HG03439 (cell line): ENCODE data around the gene ZNF554.
"Not testable (repeated sequence)": the region's sequence is repeated elsewhere in the genome, so short reads cannot be mapped to it uniquely, and the experiment has no call there.

ENCODE experiments used
- ATAC-seq: cut with Tn5 transposase; IDR thresholded peaks from one replicate; pipeline ENCODE4 v1.9.1; 2021; ENCODE audit warnings: mild to moderate bottlenecking, moderate library complexity; ENCODE audit not compliant: unreplicated experiment

The ZNF554 gene

DNA sequence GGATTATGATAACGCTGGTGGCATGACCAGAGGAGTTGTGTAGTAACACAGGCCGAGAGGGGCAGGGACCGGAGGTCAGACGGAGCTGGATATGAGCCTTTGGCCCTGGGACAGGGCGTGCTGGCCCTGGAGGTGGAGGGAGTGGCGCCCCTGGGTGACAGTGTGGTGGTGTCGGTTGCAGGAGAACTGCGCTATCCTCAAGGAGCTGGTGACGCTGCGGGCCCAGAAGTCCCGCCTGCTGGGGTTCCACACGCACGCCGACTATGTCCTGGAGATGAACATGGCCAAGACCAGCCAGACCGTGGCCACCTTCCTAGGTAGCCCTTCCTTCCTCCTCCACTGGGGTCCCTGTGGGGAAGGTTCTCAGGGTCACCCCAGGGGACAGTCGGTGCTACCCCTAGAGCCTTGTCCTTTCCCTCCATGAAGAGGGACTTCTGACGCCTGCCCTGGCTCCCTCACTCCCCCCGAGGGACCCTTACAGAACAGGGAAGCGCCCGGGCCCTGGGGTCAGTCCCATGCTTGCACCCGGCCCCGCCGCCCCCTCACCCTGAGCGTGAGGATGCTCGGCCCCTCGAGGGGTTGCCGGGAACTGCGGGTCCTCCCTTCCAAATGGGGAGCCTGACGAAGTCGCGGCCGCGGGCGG lies 12.8 kb upstream of the ZNF554 start:
- no peak for ATAC-seq

DNA sequence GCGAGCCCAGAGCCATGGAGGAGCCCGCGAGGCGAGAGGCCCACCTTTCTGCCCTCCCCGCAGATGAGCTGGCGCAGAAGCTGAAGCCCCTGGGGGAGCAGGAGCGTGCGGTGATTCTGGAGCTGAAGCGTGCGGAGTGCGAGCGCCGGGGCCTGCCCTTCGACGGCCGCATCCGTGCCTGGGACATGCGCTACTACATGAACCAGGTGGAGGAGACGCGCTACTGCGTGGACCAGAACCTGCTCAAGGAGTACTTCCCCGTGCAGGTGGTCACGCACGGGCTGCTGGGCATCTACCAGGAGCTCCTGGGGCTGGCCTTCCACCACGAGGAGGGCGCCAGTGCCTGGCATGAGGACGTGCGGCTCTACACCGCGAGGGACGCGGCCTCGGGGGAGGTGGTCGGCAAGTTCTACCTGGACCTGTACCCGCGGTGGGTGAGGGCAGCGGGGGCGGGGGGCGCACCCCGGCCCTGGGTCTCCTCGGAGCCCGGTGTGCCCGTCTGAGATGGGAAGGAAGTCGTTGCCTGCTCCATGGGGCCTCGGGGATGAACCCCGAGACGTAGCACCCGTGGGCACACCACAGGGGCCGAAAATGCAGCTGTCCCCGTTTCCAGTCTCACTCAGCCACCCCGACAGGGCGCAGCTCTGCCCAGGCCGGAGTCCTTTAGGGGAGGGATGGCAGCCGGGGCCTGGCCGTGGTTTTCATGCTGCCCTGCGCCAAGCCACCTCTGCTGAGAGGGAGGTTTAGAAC lies 12.1 kb upstream of the ZNF554 start:
- no peak for ATAC-seq

DNA sequence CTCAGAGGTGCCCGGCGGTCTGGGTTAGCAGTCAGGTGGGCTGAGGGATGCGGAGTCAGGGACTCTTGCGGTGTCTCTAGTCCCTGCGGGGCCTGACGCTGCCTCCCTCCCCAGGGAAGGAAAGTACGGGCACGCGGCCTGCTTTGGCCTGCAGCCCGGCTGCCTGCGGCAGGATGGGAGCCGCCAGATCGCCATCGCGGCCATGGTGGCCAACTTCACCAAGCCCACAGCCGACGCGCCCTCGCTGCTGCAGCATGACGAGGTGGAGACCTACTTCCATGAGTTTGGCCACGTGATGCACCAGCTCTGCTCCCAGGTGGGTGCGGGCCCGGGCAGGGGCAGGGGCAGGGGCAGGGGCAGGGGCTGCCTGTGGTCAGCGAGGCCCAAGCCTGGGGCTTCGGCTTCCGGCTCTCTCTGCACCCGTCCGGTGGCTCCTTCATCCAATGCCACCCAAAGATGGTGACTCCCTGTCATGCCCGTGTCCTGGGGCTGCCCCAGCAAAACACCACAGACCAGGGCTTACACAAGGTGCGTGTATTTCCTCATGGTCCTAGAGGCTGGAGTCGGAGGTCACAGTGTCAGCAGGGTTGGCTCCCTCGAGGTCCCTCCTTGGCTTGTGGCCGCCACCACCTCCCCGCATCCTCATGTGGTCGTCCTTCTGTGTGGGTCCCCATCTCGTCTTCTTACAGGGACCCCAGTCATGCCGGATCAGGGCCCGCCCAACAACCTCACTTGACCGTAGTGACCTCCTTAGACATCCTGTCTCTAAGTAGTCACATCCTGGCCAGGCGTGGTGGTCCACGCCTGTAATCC lies 11.3 kb upstream of the ZNF554 start:
- no peak for ATAC-seq

- no peak for ATAC-seq
Measured at GRCh38 chr19:2809387-2810140, 10.1 kb upstream of the ZNF554 start.

- ATAC-seq = no peak
Measured at GRCh38 chr19:2810141-2811091, 9.3 kb upstream of the ZNF554 start.

- no peak for ATAC-seq
Measured at GRCh38 chr19:2811221-2811722, 8.4 kb upstream of the ZNF554 start.

GRCh38 chr19:2811735-2812413 lies 7.8 kb upstream of the ZNF554 start:
- ATAC-seq = no peak

DNA sequence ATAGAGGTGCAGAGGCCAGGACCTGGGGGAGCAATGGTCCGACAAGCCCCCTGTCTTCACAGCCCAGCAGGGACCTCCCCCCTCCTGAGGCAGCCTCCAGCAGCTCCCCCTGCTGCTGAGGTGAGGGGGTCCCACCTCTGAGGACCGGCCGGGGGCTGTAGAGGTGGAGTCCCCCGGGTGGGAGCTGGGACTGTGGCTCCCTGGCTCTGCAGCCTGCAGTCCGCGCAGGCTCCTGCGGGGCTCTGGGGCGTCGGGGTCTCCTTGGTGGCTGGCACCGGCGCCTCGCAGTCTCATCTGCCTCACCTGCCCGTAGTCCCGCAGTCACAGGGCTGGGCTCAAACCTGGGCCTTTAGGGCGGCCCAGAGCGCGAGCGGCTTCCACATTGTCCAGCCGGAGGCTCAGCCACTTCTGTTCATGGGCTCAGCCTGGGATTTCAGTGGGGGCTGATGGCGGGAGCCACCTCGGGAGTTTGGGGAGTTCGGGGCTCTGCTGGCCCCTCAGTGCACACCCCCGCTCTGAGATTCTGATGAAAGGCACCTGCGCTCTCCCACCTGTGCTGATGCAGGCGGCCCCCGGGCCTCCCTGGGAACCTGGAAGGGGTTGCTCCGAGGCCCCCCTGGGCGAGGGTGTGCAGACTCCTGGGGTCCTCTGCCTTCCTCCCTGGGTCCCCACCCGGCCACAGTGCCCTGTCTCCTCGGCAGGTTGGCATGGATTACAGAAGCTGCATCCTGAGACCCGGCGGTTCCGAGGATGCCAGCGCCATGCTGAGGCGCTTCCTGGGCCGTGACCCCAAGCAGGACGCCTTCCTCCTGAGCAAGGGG lies 7.0 kb upstream of the ZNF554 start:
- no peak for ATAC-seq

- ATAC-seq = no peak
Measured at GRCh38 chr19:2813235-2814160, 6.2 kb upstream of the ZNF554 start.

DNA sequence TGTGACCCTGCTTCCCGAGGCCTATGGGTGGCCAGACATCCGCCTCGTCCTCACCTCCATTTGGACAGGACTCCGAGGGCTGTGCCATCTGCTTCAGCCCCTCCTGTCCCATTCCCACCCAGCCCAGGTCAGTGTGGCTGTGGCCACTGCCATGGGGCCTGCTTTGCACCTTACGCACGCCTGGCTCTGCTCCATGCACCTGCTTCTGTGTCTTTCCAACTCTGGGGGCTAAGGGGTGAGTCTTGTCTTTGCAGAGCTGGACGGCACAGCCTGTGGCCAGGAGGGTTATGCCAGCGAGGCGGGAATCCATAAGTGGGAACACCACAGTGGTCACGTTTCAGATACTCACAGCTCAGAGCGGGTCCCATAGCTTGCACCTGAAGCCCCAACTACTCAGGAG lies 5.2 kb upstream of the ZNF554 start:
- no peak for ATAC-seq

DNA sequence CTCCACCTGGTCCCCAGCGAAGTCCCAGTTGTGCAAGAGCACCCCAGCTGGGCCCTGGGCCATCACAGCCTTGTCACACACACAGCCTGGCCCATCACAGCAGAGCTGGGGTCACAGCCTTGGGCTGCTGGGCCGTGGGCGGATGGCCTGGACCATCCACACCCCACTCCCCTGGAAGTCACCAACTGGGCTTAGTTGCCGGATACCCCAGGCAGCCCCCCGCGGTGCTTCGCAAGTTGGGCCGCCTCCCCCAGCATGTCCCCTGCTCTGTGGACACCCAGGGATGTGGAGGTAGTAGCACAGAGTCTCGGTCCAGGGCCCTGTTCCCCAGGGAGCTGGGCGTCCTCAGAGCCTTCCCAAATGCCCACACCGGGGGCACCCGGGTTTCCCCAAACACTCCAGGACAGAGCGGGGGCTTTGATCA lies 4.5 kb upstream of the ZNF554 start:
- no peak for ATAC-seq

DNA sequence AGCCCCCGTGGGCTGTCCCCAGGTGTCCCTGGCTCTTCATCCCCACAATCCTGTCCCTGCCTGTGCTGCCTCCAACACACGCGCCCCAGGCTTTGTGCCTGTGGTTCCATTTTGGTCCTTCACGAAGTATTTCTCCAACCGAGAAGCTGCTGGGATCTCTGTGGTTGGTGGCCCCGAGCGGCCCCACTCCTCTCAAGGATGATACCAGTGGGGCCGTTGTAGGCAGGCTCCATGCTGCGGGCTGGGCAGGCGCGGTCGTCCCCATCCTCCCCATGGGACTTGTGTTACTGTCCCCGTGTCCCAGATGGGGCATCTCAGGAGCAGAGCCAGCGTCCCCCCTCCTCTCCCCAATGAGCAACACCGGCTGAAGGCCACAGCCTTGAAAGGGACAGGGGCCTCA lies 3.7 kb upstream of the ZNF554 start:
- no peak for ATAC-seq

DNA sequence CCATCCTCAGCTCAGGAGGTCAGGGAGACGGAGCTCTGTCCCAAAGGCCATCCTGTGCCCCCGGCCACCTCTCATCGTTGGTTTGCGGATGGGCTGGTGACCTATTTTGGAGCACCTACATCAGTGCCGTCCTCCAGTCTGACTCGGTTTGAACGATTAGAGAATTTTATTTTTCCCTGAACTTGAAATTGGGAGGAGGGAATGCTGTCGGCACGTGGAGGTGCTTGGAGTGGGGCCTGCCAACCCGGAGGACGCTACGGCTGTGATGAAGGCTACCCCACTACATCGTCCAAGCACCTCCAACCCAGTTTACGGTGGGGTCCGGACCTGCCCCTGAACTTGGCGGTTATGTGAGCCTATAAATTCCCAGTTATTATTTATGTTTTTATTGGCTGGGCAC lies 3.0 kb upstream of the ZNF554 start:
- ATAC-seq = no peak

- not testable (repeated sequence) for ATAC-seq
Measured at GRCh38 chr19:2817237-2817829, 2.3 kb upstream of the ZNF554 start.

- ATAC-seq = no peak
Measured at GRCh38 chr19:2820112-2820702, 539 bp downstream of the ZNF554 start.

DNA sequence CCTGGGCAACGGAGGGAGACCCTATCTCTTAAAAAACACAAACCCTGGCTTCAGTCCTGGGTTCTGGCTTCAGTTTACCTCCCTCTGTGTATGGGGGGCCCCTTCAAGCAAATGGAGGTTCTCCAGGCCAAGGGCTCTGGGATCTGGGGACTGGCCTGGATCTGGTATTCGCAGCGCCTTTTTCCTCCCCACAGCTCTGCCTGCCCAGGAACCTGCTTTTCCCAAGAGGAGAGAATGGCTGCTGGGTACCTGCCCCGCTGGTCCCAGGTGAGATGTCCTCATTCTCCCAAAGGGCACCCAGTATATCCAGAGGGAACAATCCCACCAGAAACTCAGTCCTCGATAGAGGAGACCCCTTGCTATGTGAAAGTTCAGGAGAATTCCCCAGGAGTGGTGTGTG lies 3.2 kb downstream of the ZNF554 start:
- no peak for ATAC-seq

DNA sequence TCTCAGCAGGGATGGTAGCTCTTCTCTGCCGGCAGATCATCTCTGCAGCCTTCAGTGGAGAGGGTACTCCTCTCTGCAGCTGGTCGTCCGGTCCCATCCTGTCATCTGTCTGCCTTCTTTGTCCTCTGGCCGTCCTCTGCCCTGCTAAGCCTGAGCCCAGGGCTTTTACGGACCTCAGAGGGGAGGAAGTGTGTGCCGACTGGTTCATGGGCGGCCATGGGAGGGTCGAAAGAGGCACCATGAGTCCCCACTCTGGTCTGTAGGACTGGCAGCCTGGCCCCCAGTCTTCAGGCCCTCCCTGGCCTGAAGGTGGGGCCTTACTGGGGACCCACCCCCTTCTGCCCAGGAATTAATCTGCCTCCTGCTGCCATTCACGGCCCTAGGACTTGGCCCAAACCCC lies 4.0 kb downstream of the ZNF554 start:
- ATAC-seq = no peak
